ENCODE measurements around the gene SULF2.

The SULF2 gene

DNA sequence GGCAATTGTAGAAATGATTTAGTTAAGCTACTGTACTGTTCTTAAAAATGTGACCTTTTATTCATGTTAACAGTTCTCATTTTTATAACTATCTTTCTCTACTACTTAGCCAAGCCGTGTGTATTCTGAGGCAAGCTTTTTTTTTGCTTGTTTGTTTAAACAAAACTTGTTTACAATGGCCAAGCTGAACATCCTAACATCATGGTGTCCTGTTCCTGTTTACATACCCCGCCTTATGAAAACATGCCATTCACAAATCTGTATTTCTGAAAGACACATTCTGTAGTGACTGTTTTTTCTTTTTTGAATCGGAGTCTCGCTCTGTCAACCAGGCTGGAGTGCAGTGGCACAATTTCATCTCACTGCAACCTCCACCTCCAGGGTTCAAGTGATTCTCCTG lies 142.7 kb downstream of the SULF2 start:
- no peak for DNase-seq (ENCODE audit: low spot score)

DNA sequence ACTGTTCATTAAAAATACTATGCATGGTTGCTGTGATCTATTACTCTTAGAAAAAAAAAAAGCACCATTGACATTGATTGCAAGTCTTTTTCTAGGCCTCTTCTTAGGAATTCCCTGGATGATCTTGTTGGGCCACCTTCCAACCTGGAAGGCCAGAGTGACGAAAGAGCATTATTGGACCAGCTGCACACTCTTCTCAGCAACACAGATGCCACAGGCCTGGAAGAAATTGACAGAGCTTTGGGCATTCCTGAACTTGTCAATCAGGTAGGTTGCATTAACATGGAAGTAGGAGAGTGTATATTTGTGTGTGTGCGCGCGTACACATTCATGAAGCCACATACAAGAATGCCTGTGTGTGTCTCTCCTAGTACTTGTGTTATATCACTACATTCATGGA lies 143.2 kb downstream of the SULF2 start:
- DNase-seq (ENCODE audit: low spot score): no peak

DNA sequence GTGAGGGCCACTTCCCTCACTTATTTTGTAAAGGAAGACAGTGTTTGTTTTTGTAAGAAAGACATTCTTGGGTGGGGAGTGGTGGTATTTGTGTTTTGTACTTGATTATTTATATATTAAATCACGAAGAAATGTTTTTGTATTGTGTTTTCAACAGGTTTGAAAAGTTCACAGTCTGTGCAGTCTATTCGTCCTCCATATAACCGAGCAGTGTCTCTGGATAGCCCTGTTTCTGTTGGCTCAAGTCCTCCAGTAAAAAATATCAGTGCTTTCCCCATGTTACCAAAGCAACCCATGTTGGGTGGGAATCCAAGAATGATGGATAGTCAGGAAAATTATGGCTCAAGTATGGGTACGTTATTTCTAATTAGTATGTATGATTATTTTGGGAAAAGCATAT lies 146.4 kb downstream of the SULF2 start:
- DNase-seq (ENCODE audit: low spot score): no peak

DNA sequence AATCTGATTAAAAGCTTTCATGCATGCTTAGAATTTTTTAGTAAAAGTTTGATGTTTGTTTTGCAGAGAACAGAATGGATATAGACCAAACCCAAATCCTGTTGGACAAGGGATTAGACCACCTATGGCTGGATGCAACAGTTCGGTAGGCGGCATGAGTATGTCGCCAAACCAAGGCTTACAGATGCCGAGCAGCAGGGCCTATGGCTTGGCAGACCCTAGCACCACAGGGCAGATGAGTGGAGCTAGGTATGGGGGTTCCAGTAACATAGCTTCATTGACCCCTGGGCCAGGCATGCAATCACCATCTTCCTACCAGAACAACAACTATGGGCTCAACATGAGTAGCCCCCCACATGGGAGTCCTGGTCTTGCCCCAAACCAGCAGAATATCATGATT lies 150.0 kb downstream of the SULF2 start:
- no peak for DNase-seq (ENCODE audit: low spot score)

DNA sequence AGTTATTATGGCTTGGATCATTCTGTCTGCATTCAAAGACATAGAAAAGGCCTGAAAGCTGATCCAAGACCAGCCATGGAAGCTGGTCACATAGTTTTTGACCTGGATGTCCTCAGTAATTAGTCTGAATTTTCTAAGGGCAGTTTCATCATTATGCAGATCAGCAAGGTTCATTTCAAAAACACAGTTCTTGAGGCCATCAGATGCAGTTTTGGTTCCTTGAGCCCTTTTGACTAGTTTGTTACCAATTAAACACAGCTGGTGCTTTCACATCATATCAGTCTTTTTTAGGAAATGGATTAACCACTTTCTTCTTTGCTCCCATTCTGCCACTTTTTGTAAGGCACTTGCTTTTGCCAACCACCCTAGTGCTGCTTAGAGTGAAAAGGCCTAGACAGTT lies 154.2 kb downstream of the SULF2 start:
- no peak for DNase-seq (ENCODE audit: low spot score)

DNA sequence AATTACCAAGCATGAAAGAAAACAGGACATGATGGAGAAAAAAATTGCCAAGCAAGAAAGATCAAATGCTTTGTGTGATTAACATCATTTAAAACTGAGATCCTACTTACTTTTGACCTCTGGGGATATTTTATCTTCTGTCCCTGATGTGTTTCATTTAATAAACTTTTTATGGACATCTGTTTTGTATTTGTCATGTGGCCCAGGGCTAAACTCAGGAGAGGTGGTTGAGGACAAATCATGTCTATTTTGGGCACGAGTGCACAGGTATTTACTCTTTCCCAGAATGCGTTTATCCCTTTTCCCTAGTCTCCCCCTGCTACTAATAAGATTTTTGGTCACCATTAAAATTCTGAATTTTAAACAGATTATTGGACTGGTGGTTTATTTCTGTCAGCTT lies 155.4 kb downstream of the SULF2 start:
- DNase-seq (ENCODE audit: low spot score): no peak

DNA sequence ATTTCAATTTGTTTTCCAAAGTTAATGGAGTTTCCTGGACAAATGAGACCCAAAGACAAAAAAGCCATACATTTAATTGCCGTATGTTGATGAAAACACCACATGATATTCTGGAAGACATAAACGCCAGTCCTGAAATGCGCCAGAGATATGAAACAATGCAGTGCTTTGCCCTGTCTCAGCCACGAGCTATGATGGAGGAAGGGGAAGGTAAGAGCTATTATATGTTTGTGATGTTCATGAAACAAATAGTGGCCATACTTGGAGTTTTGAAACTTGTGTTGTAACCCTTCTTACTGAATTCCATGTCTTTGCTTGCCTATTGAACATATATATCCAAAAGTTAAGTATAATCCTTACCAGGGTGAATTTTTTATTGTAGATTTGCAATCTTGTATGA lies 157.7 kb downstream of the SULF2 start:
- DNase-seq (ENCODE audit: low spot score): no peak

DNA sequence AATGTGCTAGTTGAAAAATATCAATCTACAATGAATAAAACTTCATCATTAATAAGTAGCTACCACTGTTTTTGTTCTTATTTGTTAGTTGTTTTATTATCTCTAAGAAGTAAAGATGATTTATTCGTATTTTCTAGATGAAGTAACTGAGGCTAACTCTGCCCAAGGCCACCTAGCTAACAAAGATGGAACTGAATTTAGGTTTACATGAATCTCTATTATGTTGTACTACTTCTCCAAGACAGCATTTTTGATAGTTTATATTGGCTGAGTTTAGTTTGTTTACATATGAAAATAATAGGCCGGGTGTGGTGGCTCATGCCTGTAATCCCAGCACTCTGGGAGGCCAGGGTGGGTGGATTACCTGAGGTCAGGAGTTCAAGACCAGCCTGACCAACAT lies 162.1 kb downstream of the SULF2 start:
- DNase-seq (ENCODE audit: low spot score): no peak

DNA sequence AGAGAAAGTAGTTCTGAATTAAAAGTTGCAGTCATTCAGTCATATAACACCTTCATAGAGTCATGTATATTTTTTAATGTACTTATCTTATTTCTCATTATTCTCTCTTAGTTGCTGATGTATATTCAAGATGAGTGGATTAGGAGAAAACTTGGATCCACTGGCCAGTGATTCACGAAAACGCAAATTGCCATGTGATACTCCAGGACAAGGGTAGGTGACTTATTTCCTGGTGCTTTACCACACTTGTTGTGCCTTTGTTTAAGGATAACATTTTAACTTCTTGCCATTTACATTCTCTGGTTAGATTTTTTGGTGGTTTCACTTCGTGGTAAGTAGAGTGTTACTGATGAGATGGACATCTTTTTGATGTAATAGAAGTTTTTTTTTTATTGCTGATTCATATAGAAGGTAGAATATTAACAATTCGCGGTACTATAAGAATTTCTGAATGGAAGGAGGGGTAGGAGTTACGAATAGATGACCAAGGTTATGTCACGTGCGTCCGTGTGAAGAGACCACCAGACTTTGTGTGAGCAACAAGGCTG lies 163.1 kb downstream of the SULF2 start:
- DNase-seq (ENCODE audit: low spot score): no peak

DNA sequence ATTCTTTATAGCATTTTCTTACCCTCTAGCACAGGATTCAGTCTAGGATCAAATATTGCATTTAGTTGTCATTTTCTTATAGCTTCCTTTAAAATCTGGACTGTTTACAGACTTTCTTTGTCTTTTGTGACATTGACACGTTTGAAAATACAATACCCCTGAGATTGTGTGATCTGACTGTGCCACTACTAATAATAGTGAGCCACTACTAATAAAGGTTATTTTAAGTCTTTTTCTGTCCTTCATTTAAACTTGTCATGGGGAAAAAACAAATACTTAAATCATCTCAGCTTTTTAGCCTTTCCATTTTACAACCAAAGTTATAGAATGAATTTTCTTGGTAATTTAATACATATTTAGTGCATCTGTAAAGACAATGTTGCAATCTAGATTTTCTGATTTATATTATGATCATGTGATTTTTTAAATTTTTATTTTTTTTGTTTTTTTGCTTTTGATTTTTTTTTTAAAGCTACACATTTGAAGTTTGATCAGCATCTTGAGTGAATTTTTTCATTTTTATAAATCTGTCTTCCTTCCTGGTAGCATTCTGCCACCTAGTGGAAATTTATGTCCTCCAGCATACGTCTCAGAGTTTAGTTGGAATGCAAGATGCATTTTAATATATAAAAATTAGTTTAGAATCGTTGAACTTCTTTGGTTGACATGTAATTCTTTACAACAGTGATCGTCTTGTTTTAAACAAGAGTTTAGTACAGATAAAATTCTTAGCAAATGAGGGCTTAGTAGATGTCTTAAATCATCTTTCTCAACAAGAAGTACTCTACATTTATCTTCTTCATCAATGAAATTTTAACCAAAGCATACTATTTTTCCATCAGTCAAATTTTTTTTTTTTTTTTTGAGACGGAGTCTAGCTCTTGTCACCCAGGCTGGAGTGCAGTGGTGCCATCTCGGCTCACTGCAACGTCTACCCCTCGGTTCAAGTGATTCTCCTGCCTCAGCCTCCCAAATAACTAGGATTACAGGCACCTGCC lies 164.2 kb downstream of the SULF2 start:
- DNase-seq (ENCODE audit: low spot score): peak; percentile 31

DNA sequence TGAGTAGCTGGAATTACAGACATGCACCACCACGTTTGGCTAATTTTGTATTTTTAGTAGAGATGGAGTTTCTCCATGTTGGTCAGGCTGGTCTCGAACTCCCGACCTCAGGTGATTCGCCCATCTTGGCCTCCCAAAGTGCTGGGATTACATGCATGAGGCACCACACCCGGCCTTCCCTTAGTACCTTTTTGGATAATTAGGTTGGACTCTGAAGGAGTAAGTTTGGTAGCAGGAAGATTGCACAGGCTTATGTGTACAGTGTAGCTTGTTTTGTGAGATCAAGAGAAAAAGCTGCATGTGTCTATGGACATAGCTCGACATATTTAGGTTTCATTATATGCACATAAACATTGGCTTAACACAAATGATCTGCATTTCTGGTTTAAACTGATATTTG lies 166.8 kb downstream of the SULF2 start:
- DNase-seq (ENCODE audit: low spot score): no peak

DNA sequence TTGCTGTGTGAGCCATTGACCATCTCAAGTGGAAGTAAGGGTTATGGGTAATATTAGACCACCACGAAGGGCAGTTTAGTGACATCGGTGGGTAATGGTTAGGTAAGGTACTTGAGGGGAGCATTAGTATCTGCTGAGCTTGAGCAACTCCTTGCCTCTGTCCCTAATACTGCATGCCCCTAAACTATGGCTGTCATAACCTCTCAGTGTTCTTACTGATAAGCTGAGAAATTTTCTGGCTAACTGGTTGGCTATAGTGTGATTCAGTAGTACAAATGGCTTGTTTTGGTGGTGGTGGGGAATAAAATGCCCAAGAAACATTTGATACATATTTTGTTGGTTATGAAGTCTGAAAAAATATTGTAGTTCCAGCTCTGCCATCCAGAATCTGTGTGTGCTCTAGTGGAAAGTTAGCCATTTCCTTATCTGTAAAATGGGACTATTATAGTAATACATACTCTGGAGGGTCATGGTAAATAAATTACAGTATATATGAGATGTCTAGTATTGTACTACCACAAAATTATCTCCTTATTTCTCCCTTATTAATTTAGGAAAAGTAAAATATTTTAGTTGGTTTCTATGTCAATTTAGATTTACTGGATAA lies 170.5 kb downstream of the SULF2 start:
- no peak for DNase-seq (ENCODE audit: low spot score)

DNA sequence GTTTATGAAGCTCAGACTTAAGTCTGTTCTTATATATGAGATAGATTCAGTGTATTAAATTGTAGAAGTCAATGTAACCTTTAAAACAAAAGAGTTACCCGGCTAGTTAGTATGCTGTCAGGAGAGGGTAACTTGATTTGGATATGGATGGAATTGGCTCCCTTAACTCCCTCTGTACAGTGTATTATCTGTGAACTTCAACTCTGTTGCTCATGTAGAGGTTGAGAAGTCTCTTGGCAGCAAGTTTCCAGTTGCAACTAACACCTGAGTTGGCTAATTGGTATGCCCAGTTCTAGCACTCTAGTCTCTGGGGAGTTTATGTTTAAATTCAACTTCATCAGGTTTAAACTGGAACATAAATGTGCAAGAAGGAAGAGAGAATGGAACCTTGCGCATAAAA lies 172.6 kb downstream of the SULF2 start:
- no peak for DNase-seq (ENCODE audit: low spot score)

DNA sequence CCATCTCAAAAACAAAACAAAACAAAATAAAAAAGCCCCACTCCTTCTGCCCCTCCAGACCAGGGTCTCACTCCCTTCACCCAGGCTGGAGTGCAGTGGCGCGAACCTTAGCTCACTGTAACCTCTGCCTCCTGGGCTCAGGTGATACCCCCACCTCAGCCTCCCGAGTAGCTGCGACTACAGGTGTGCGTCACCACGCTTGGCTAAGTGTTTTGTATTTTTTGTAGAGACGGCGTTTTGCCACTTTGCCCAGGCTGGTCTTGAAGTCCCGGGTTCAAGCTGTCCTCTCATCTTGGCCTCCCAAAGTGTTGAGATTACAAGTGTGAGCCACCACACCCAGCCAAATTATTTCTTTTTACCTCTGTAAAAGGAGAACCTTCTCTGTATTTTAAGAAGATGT lies 173.5 kb downstream of the SULF2 start:
- DNase-seq (ENCODE audit: low spot score): no peak

DNA sequence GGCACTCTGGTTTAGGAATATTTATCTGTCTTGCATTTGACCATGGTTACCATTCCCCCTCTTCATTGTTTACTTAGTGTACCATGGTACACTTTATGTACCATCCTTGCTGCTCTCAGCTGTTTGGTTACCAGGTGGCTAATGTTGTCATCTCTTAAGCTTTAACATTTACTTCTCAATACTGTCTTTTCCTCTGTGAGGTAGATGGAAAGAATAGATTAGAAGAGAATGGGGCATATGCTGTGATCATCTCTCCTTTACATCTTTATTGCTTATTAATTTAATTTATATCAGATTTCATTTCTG lies 174.4 kb downstream of the SULF2 start:
- no peak for DNase-seq (ENCODE audit: low spot score)

DNA sequence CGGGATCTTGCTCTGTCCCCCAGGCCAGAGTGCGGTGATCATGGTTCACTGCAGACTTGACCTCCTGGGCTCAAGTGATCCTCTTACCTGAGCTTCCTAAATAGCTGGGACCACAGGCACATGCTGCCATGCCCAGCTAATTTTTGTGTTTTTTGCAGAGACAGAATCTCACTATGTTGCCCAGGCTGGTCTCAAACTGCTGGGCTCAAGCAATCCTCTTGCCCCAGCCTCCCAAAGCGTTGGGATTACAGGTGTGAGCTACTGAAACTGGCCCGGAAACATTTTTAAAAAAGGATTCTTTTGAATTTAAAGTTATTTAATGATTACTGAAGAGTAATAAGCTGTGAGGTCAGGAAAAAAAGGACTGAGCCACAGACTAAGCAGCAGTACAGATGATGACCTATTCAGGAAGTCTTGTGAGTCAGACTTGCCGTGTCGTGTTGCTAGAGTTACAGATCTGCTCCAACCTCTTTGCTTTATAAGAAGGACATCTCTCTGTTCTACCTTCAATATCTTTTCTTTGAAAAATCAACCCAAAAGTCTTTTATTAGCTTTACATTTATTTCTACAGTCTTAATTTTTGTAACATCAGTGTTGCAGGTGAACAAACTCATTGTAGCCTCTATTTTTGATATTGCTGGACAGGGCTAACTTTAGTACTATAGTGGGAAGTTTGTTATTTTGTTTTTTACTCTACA lies 174.9 kb downstream of the SULF2 start:
- peak; percentile 59 for DNase-seq (ENCODE audit: low spot score)

DNA sequence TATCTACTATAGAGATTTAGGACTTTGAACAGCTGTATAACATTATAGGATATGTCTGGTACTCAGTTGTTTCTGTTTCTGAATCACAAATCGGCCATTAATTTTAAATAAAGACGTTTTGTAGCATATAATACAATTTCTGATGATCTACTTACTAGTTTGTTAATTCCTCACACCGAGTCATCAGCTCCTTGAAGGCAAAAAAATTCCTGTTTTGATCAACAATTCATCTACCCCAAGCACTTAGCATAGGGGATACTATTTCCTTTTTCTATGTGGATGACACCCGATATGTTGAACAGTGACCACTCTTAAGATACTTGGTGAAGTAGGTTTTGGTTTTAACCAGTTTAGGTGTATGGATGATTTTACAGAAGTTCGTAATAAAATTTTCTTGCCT lies 176.3 kb downstream of the SULF2 start:
- DNase-seq (ENCODE audit: low spot score): no peak
